OCI-M1 (cell line): ENCODE measurements around the gene LECT2.

Experiments
- DNase-seq: peaks from one replicate; lab custom pipeline; 2025; lab: John Stamatoyannopoulos, UW

The LECT2 gene

DNA sequence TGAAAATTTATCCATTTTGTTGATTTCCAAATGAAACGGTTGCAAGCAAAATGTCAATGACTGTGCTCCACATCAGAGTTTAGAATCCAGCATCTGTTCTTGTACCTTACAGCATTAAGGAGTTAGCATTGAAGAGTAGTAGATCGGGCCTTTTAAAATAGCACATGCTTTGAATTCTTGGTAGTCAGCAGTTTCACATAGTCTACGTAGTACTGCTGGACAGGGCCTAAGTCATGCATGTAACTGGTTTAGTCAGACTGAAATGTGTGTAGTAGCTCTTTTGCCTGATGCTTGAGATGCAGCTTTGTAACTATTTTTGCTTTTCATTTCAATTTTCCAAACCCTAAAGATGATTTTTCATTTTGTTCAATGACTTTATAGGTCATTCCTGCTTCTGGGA lies 19.8 kb downstream of the LECT2 start:
- DNase-seq, result no peak

DNA sequence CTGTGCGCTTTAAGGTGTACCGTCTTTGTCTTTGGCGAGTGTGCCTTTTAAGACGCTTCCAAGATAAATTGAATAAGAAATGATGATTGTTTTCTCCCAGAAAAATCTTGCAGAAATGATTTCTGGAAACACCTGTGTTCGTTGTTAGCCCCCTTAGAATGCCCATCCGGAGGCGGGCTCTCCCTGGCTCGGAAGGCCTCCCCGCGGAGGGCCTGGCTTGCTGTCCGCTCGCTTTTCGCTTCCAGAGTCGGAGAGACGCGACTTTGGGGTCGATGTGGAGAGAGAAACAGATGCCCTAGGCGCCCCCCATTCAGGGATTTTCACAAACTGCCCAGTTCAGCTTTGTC lies 23.9 kb downstream of the LECT2 start:
- DNase-seq, result no peak

DNA sequence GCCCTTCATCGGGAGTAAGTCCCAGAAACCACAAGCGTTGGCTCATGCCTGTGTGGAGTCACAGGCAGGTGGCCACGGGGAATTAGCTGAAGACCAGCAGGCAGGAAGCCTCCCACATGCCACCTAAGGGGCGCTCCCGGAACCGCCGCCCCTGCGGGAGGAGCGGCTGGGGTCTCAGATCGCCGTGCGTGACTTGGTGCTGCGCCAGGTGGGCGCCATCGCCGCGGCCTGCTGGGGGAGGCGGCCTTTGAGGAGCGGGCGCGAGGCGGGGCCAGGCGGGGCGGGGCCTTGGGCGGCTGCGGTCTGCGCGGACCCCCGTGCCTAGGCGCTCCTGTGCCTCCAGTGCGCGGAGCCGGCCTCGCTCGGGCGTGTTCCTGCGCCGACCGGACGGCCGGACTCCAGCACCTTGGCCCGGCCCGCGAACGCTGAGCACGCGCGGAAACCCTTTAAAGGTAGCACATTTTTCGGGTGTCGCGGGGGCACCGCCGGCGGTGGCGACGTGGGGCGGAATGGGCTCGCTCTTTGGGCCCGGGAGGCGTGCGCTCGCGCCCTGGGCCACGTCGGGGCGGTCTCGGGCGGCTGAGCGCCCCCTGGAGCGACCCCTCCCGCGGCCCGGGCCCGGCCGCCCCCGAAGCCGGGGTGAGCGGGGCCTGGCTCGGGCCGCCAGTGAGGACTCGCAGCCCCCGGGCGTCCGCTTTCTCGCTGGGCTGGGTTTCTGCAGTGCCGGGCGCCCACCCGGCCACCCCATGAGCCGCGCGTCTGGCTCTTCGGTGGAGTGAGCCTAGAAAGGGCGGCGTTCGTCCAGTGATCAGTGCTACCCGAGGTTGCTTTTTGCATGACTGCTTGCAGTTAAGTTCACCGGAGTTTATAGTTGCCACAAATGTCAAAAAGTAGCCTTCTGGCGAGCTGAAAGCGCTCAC lies 24.5 kb downstream of the LECT2 start:
- no peak for DNase-seq

GRCh38 chr5:135921388-135921787 lies 33.4 kb downstream of the LECT2 start:
- no peak for DNase-seq

DNA sequence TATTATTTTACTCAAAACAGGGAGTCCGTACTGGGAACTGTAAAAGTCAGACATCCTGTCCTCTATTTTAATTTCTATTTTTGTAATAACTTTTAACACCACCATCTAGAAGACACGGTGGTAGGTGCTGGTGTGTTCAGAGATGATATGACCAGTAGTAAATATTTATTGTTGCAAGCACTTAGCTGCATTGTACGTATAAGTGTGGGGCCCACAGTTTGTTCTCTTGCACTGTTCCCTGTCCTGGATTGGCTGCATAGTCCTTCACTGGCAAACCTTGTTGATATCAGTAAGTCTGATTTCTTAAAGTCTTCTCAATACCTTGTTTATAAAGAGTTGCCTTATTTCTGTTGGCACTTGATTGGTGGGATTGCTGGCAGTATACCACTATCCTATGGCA lies 34.6 kb downstream of the LECT2 start:
- no peak for DNase-seq

DNA sequence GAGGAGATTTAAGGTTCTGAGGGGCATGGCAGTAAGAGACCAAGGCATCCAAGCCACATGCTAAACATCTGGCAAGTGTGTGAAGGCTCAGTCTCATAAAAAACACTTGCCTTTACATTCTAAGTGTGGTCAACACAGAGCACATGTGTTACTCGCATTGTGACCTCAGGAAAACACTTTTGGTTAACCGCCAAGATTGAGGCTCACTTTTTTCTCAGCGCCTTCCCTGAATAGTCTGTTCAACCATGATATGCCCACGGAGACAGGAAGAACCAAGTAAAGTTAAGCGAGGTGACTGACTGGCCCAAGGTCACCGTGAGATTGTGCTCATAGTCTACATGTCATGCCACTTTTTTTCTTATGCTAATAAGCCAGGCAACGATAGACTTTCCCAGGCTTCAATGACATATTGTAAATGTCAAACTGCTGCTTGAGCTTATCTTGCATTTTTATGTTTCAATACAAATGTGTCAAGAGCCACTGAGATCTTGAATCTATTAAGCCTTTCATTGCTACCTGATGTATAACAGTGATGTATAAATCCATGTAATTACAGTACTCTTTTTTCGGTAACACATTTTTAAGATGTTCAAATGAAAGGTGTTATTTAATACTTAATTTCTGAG lies 38.0 kb downstream of the LECT2 start:
- DNase-seq, result peak; percentile 32

DNA sequence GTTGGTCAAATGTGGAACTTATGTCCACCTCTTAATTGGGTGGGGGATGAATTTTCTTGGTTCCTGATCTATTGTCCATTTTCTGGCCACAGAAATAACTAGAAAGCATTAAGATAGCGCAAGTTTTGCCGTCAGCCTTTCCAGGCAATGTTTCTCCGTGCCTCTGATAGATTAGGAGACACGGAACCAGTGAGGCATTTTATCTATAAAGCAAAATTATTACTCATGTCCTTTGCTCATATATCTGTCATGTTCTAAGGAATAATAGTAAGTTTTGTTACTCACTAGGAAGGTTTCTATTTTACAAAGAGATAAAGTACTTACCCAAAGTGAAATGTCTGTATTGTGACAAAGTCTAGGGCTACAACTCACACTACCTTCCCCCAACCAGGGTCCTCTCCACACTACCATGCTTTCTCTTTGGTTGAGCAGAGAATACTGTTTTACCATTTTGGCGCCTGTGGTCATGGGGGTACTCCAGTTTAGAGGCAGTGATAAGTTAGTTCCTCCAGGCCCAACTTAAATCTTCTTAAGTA lies 39.2 kb downstream of the LECT2 start:
- no peak for DNase-seq

GRCh38 chr5:135913713-135914626 lies 40.8 kb downstream of the LECT2 start:
- DNase-seq, result peak; percentile 9

GRCh38 chr5:135905144-135905543 lies 49.6 kb downstream of the LECT2 start:
- no peak for DNase-seq

GRCh38 chr5:135901633-135902032 lies 53.1 kb downstream of the LECT2 start:
- DNase-seq, result no peak

DNA sequence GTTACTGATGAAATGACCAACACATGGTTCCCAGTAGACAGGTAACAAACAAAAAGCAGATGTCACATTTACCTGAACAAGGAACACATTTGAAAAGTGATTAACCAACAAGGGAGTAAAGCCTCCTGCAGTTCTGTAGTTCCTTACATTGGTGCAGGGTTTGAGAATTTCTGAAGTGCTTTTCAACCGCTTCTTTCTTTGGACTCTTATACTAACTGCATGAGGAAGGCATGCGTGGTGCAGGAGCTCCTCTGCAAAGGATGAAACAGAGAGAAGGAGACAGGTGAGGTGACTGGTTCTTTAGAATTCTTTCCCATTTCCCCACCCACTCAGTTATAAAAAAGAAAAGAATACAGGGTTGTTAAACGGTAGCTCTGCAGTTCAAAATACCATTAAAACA lies 54.5 kb downstream of the LECT2 start:
- DNase-seq, result no peak

GRCh38 chr5:135898651-135899050 lies 56.1 kb downstream of the LECT2 start:
- DNase-seq, result no peak
